ENCODE results near the gene GPR162. TPM values are rescaled to one million over a fixed set of nuclear protein-coding genes. Genes with fewer than 3 reads are reported as not detected.

Gene GPR162
- total RNA-seq, 2 donors from 2014 or later = 0.63 TPM; not detected in 1

DNA sequence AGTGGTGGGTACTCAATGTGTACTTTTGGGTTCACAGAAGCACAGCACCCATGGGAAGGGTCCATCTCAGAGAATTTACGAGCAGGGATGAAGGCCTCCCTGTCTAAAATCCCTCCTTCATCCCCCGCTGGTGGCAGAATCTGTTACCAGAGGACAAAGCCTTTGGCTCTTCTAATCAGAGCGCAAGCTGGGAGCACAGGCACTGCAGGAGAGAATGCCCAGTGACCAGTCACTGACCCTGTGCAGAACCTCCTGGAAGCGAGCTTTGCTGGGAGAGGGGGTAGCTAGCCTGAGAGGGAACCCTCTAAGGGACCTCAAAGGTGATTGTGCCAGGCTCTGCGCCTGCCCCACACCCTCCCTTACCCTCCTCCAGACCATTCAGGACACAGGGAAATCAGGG is 1.5 kb upstream of the GPR162 start:
- H3K27ac Mint-ChIP-seq = no peak overlapping the region
- no peaks in the 10 kb centered on the region for H3K9me3 ChIP-seq (ENCODE audit: control insufficient read depth, low read length, poor library complexity, severe bottlenecking)
- ATAC-seq = no peak
- peaks cover 14% of the 10 kb centered on the region for H3K36me3 Mint-ChIP-seq (ENCODE audit: low read depth)
- H3K4me1 Mint-ChIP-seq = peaks cover 22% of the 10 kb centered on the region
- H3K4me3 Mint-ChIP-seq = peak overlapping the region; percentile 21
- peaks cover 8% of the 10 kb centered on the region for H3K27me3 Mint-ChIP-seq
- DNase-seq = no peak

DNA sequence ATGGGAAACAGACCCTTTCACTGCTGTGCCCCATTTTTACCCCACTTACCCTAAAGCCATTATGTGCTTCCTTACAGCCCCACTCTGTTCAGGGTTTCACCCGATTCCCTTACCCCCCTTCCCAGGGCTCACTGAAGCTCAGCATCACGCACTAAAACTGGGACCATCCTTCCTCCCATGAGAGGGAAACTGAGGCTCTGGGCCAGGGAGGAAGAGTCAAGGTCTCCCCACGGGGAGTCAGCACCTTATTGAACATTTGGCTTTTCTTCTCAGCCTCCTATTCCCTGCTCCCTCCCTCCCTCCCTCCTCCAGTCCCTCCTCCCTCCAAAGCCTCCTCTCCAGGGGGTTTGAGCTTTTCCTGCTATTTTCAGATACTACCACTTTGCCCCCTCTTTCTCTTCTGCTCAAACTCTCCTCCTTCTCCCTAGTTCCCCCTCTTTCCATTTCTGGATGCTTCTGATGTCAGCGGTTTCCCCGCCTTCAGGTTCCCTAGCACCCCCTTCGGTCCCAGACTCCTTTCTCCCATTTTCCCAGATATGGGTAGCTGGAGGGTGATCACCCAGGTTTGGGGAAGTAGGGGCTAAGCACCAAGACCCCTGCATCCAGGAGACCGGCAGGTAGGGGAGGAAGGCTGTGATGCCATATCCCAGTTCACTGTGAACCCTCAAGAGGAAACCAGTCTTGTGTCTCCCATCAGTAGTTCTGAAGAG is 960 bp downstream of the GPR162 start:
- Mint-ChIP-seq H3K36me3 (ENCODE audit: low read depth) (peaks cover 16% of the 10 kb centered on the region), H3K4me1 (peaks cover 29% of the 10 kb centered on the region), H3K27ac (no peak overlapping the region), H3K4me3 (peak overlapping the region; percentile 83), H3K27me3 (peaks cover 31% of the 10 kb centered on the region)
- no peak for DNase-seq
- no peak for ATAC-seq
- H3K9me3 ChIP-seq (ENCODE audit: control insufficient read depth, low read length, poor library complexity, severe bottlenecking) = no peaks in the 10 kb centered on the region

DNA sequence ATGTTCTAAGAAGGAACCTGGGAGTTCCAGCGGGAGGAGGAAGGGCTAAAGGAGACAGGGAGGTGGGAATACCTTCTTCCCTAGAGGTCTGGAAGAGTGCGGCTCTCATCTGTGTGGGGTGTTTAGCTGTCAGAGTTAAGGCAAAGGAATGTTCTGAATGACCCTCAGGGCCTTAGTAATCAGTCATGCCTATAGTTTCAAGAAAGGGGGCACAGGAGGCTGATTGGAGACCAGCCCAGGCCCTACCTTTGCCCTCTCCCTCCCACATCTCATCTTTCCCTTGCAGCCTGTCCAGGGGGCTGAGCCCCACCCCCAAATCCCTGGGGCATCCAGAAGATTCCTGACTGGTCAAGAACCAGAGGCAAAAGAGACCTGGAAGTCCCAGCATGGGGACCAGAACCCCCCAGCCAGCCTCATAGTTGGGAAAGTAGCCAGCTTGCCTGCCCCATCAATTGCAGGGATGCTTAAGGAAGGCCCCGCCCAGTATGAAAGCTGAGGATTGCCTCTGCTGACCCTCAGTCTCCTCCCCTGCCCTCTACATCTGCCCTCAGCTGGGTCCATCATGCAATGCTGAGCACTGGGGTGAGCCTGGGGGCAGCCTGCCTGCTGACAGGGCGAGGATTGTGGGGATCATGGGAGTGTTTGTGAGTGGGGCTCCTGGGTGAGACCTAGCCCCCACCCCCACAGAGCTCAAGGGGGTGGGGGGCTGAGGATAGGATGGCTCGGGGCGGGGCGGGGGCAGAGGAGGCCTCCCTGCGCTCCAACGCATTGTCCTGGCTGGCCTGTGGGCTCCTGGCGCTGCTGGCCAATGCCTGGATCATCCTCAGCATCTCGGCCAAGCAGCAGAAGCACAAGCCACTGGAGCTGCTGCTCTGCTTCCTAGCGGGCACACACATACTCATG is 1.8 kb downstream of the GPR162 start:
- Mint-ChIP-seq H3K4me1 (peaks cover 32% of the 10 kb centered on the region), H3K36me3 (ENCODE audit: low read depth) (peaks cover 11% of the 10 kb centered on the region), H3K27me3 (peaks cover 31% of the 10 kb centered on the region), H3K4me3 (no peak overlapping the region), H3K27ac (no peak overlapping the region)
- ATAC-seq (no peak), DNase-seq (no peak)
- H3K9me3 ChIP-seq (ENCODE audit: control insufficient read depth, low read length, poor library complexity, severe bottlenecking) = no peaks in the 10 kb centered on the region

DNA sequence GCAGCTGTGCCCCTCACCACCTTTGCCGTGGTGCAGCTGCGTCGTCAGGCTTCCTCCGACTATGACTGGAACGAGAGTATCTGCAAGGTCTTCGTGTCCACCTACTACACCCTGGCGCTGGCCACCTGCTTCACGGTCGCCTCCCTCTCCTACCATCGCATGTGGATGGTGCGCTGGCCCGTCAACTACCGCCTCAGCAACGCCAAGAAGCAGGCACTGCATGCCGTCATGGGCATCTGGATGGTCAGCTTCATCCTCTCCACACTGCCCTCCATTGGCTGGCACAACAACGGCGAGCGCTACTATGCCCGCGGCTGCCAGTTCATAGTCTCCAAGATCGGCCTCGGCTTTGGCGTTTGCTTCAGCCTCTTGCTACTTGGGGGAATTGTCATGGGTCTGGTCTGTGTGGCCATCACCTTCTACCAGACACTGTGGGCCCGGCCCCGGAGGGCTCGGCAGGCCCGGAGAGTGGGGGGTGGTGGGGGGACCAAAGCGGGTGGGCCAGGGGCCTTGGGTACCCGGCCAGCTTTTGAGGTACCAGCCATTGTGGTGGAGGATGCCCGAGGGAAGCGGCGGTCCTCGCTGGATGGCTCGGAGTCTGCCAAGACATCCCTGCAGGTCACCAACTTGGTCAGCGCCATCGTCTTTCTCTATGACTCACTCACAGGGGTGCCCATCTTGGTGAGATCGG is 2.6 kb downstream of the GPR162 start:
- Mint-ChIP-seq H3K4me3 (no peak overlapping the region), H3K4me1 (peaks cover 36% of the 10 kb centered on the region), H3K27me3 (peaks cover 35% of the 10 kb centered on the region), H3K27ac (no peak overlapping the region), H3K36me3 (ENCODE audit: low read depth) (peaks cover 10% of the 10 kb centered on the region)
- no peaks in the 10 kb centered on the region for H3K9me3 ChIP-seq (ENCODE audit: control insufficient read depth, low read length, poor library complexity, severe bottlenecking)
- no peak for DNase-seq
- ATAC-seq = no peak

DNA sequence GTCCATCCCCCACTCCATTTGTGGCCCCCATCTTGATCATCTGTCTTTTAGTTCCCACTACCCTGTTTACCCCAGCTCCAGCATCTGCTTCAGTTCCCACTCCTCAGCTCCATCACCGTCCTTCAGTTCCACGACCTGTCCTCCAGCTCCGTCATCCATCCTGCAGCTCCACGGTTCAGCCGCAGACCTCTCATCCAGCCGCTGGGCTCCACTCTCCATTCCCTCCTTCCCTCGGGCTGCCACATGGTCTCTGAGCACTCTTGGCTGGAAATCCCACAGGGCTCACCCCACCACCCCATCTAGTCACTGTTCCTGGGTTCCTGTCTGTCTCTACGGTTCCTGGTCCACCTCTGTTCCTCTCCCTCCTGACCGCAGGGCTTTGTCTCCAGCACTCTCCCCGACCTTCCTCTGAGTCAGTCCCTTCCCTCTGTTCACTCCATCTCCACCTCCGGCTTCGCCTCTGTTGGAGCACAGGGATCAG is 3.3 kb downstream of the GPR162 start:
- ATAC-seq (no peak), DNase-seq (no peak)
- no peaks in the 10 kb centered on the region for H3K9me3 ChIP-seq (ENCODE audit: control insufficient read depth, low read length, poor library complexity, severe bottlenecking)
- peaks cover 7% of the 10 kb centered on the region for H3K36me3 Mint-ChIP-seq (ENCODE audit: low read depth)
- H3K4me1 Mint-ChIP-seq = peaks cover 36% of the 10 kb centered on the region
- H3K27ac Mint-ChIP-seq = no peak overlapping the region
- peaks cover 38% of the 10 kb centered on the region for H3K27me3 Mint-ChIP-seq
- H3K4me3 Mint-ChIP-seq = no peak overlapping the region

DNA sequence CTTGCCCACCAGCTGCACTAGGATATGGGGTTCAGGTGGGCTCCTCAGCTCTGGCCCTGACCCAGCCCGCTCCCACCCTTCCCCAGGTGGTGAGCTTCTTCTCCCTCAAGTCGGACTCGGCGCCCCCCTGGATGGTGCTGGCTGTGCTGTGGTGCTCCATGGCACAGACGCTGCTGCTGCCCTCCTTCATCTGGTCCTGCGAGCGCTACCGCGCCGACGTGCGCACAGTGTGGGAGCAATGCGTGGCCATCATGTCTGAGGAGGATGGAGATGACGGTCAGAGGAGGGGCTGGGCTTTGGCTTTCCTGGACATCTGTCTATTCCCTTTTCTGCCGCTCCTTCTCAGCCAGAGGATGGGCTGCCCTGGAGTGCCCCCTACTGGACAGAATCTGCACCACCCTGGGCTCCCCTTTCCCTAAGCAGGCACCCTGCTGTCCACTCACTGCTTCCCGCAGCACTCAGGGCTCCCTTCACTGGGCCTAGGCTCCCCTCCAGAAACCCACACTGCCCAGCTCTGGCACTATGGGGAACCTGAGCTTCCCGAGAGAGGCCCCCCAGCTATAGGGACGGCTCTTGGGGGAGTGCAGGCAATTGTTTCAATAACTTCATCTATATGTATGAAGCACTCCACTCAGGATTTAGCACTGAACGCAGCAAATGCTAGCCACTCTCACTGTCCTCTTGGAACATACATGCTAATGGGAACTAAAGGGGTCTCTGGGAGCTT is 3.9 kb downstream of the GPR162 start:
- Mint-ChIP-seq H3K27ac (no peak overlapping the region), H3K4me1 (peaks cover 33% of the 10 kb centered on the region), H3K4me3 (no peak overlapping the region)

DNA sequence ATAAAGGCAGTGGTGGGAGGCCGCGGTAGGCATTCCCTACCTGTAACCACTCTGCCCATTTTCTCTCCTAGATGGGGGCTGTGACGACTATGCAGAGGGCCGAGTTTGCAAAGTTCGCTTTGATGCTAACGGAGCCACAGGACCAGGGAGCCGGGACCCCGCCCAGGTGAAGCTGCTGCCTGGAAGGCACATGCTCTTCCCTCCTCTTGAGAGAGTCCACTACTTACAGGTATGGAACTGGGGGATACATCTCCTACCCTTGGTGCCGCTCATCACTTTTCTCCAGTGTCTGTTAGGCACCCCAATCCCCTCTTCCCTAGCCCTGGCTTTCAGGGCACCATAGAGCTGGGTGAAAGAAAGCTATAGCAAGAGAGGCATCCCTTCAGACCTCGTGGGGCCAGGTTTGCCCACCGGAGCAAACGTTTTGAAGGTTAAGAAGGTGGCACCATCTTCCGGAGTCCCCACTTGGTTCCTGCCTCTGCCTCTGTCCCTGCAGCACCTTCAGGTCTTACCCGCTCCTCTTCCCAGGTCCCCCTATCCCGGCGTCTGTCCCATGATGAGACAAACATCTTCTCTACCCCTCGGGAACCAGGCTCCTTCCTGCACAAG is 4.6 kb downstream of the GPR162 start:
- H3K27me3 Mint-ChIP-seq = peaks cover 44% of the 10 kb centered on the region
- H3K4me1 Mint-ChIP-seq = peaks cover 27% of the 10 kb centered on the region
- DNase-seq = no peak
- no peak for ATAC-seq
- H3K9me3 ChIP-seq (ENCODE audit: control insufficient read depth, low read length, poor library complexity, severe bottlenecking) = no peaks in the 10 kb centered on the region
- no peak overlapping the region for H3K4me3 Mint-ChIP-seq
- H3K27ac Mint-ChIP-seq = no peak overlapping the region
- peaks cover 7% of the 10 kb centered on the region for H3K36me3 Mint-ChIP-seq (ENCODE audit: low read depth)

More for the DNA sequence above, 3.9 kb downstream of the GPR162 start:
- DNase-seq = peak; percentile 65 to 80 (median 66)
- peak; percentile 74 for ATAC-seq
- peaks cover 38% of the 10 kb centered on the region for H3K27me3 Mint-ChIP-seq
- H3K36me3 Mint-ChIP-seq (ENCODE audit: low read depth) = peaks cover 7% of the 10 kb centered on the region
- H3K9me3 ChIP-seq (ENCODE audit: control insufficient read depth, low read length, poor library complexity, severe bottlenecking) = no peaks in the 10 kb centered on the region

DNA sequence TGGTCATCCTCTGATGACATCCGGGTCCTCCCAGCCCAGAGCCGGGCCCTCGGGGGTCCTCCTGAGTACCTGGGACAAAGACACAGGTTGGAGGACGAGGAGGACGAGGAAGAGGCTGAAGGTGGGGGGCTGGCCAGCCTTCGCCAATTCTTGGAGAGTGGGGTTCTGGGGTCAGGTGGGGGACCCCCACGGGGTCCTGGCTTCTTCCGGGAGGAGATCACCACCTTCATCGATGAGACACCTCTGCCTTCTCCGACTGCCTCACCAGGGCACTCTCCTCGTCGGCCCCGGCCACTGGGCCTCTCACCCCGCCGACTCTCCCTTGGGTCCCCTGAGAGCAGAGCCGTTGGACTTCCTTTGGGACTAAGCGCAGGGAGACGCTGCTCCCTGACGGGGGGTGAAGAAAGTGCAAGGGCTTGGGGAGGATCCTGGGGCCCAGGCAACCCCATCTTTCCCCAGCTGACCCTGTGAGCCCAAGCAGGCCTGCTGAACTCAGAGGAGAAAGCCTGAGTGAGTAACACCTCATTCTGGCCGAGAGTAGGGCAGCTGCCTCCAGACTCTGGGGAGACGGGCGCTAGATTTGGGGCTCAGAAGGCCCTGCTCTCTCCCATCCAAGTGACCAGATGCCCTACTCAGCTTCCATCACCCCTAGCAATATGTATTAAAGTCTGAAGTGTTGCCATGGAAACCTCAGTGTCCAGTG is 5.3 kb downstream of the GPR162 start:
- H3K4me1 Mint-ChIP-seq = peaks cover 24% of the 10 kb centered on the region
- H3K36me3 Mint-ChIP-seq (ENCODE audit: low read depth) = peaks cover 7% of the 10 kb centered on the region
- no peaks in the 10 kb centered on the region for H3K9me3 ChIP-seq (ENCODE audit: control insufficient read depth, low read length, poor library complexity, severe bottlenecking)
- H3K27ac Mint-ChIP-seq = no peak overlapping the region
- DNase-seq (no peak), ATAC-seq (no peak)
- H3K27me3 Mint-ChIP-seq = peaks cover 50% of the 10 kb centered on the region
- peak overlapping the region; percentile 70 for H3K4me3 Mint-ChIP-seq

DNA sequence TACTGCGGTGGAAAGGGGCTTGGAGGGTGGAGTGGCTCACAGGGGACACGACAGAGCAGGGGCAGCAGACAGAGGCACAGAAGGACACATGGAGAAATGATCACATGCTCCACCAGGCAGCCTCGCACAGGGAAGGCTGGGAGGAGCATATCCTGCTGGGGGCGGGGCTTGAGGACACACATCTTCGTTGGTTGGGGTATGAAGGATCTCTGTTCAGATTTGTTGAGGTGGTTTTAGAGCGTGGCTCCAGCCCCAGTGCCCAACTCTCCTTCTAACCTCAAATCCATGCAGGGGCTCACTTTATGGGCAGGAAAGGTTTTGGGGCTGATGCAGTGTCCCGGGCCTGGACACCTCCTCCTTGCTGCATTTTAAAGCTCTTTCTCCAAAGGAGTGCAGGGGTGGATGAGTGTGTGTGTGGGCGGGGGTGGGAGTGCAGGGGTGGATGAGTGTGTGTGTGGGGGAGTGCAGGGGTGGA is 5.9 kb downstream of the GPR162 start:
- no peaks in the 10 kb centered on the region for H3K9me3 ChIP-seq (ENCODE audit: control insufficient read depth, low read length, poor library complexity, severe bottlenecking)
- ATAC-seq (no peak), DNase-seq (no peak)
- Mint-ChIP-seq H3K4me3 (peak overlapping the region; percentile 70), H3K36me3 (ENCODE audit: low read depth) (peaks cover 7% of the 10 kb centered on the region), H3K4me1 (peaks cover 22% of the 10 kb centered on the region), H3K27me3 (peaks cover 51% of the 10 kb centered on the region), H3K27ac (no peak overlapping the region)

DNA sequence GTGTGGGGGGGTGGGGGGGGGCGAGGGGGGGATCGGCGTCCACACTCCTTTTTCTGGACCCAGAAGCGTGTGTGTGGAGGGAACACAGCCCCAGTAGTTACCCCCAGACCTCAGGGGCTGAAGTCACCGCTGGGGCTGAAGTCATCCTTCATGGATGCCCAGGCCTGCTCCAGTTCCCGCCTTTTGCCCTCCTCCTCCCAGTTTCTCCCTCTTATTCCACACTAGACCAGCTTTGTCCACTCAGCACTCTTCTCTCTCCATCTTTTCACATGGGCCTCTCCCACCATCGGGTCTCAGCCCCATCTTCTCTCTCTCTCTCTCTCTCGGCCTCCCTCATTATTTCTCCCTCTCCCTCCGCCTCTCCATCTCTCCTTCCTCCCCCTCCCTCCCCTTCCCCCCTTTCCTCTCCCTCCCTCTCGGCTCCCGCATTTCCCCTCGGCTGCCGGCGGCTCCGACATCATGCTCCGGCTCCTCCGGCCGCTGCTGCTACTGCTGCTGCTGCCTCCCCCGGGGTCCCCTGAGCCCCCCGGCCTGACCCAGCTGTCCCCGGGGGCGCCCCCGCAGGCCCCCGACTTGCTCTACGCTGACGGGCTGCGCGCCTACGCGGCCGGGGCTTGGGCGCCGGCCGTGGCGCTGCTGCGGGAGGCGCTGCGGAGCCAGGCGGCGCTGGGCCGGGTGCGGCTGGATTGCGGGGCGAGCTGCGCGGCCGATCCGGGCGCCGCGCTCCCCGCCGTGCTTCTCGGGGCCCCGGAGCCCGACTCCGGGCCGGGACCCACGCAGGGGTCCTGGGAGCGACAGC is 6.6 kb downstream of the GPR162 start, which contains the start of gene P3H3:
Gene P3H3 (plus strand): TSS at position 426 of the 799 bp plus-strand sequence. CDS start 34 bp downstream, at position 460.
- peak in 1 of 3 donors; percentile 25 for DNase-seq
- peak within 1 kb of the TSS; percentile 95 for H3K4me3 Mint-ChIP-seq
- peaks cover 7% of the 10 kb centered on the region for H3K36me3 Mint-ChIP-seq (ENCODE audit: low read depth)
- H3K4me1 Mint-ChIP-seq = peaks cover 22% of the 10 kb centered on the region
- peak within 1 kb of the TSS; percentile 92 for H3K27ac Mint-ChIP-seq
- H3K27me3 Mint-ChIP-seq = peaks cover 51% of the 10 kb centered on the region
- no peaks in the 10 kb centered on the region for H3K9me3 ChIP-seq (ENCODE audit: control insufficient read depth, low read length, poor library complexity, severe bottlenecking)
- peak; percentile 58 for ATAC-seq
